Neural cell (in vitro differentiated cells): ENCODE results near the gene APBA1.

Experiments used
- EZH2 ChIP-seq: fragments of 200-600, 300-800 bp; shearing (Covaris generic), sonication (generic); IDR thresholded peaks from 2 replicates; pipeline ENCODE4 v1.6.1; 2014; ENCODE audit warnings: antibody characterized with exemption, low read length, borderline replicate concordance, mild to moderate bottlenecking; ENCODE audit not compliant: insufficient read depth, poor library complexity, severe bottlenecking
- MXI1 ChIP-seq: fragments of 450-650 bp; conservative IDR thresholded peaks from 2 replicates; pipeline ENCODE4 v1.6.1; 2014; ENCODE audit warnings: antibody characterized with exemption, mild to moderate bottlenecking; ENCODE audit not compliant: poor library complexity, severe bottlenecking
- POLR2AphosphoS5 ChIP-seq: IDR thresholded peaks from 2 replicates; pipeline ENCODE4 v1.6.1; 2012
- REST ChIP-seq: IDR thresholded peaks from 2 replicates; pipeline ENCODE4 v1.6.1; 2012; ENCODE audit warnings: borderline replicate concordance
- SMC3 ChIP-seq: fragments of 450-650 bp; conservative IDR thresholded peaks from 2 replicates; pipeline ENCODE4 v1.6.1; 2014; ENCODE audit warnings: antibody characterized with exemption, mild to moderate bottlenecking, moderate library complexity; ENCODE audit not compliant: poor library complexity
- TAF1 ChIP-seq: IDR thresholded peaks from 2 replicates; pipeline ENCODE4 v1.6.1; 2012; ENCODE audit warnings: low read depth
- TF ChIP-seq, protein P1 (sequence below): fragments of 450-650 bp; IDR thresholded peaks from 2 replicates; pipeline ENCODE4 v1.5.1; 2014; ENCODE audit warnings: antibody characterized with exemption, mild to moderate bottlenecking, moderate library complexity; ENCODE audit not compliant: poor library complexity, severe bottlenecking

GRCh38 chr9:69471433-69471832 lies 200.7 kb downstream of the APBA1 start:
- TF ChIP-seq, protein P1, sequence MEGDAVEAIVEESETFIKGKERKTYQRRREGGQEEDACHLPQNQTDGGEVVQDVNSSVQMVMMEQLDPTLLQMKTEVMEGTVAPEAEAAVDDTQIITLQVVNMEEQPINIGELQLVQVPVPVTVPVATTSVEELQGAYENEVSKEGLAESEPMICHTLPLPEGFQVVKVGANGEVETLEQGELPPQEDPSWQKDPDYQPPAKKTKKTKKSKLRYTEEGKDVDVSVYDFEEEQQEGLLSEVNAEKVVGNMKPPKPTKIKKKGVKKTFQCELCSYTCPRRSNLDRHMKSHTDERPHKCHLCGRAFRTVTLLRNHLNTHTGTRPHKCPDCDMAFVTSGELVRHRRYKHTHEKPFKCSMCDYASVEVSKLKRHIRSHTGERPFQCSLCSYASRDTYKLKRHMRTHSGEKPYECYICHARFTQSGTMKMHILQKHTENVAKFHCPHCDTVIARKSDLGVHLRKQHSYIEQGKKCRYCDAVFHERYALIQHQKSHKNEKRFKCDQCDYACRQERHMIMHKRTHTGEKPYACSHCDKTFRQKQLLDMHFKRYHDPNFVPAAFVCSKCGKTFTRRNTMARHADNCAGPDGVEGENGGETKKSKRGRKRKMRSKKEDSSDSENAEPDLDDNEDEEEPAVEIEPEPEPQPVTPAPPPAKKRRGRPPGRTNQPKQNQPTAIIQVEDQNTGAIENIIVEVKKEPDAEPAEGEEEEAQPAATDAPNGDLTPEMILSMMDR, result no peak
- TF ChIP-seq SMC3, result no peak
- no peak for TF ChIP-seq REST
- no peak for TF ChIP-seq TAF1
- TF ChIP-seq EZH2, result no peak
- TF ChIP-seq MXI1, result no peak
- no peak for TF ChIP-seq POLR2AphosphoS5
